HL-60 (cell line): ENCODE results near the gene CNTNAP2.

Experiments
- CTCF ChIP-seq: IDR thresholded peaks from one replicate; pipeline ENCODE4 v1.5.1; 2011; ENCODE audit warnings: low read length, control low read depth, inconsistent platforms; ENCODE audit not compliant: insufficient read depth
- GABPA ChIP-seq: IDR thresholded peaks from 2 replicates; pipeline ENCODE4 v1.6.1; 2012; ENCODE audit warnings: low read depth
- POLR2AphosphoS5 ChIP-seq: IDR thresholded peaks from 2 replicates; pipeline ENCODE4 v1.6.1; 2012; ENCODE audit warnings: low read depth
- TF ChIP-seq, protein P1 (sequence below): IDR thresholded peaks from 2 replicates; pipeline ENCODE4 v1.6.1; 2012; ENCODE audit warnings: low read depth; ENCODE audit not compliant: insufficient replicate concordance

DNA sequence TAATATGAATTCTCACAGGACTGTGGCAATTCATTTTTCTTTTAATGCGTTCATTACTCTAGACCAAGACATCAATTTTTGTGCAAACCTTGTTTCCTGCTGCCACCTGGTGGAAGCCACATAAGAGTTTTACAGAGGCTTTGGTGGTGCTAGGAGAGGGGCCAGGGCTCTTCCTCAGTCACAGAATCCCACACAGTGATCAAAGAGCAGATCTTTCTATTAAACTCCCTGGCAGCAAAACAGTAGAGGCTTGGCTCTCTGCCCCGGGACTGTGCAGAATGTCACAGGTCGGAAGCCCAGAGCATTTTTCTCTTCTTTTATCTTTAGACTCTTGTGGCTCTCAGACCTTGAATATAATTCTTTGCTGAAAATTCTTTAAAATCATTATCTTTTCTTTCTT lies 1967.5 kb downstream of the CNTNAP2 start:
- TF ChIP-seq, protein P1, sequence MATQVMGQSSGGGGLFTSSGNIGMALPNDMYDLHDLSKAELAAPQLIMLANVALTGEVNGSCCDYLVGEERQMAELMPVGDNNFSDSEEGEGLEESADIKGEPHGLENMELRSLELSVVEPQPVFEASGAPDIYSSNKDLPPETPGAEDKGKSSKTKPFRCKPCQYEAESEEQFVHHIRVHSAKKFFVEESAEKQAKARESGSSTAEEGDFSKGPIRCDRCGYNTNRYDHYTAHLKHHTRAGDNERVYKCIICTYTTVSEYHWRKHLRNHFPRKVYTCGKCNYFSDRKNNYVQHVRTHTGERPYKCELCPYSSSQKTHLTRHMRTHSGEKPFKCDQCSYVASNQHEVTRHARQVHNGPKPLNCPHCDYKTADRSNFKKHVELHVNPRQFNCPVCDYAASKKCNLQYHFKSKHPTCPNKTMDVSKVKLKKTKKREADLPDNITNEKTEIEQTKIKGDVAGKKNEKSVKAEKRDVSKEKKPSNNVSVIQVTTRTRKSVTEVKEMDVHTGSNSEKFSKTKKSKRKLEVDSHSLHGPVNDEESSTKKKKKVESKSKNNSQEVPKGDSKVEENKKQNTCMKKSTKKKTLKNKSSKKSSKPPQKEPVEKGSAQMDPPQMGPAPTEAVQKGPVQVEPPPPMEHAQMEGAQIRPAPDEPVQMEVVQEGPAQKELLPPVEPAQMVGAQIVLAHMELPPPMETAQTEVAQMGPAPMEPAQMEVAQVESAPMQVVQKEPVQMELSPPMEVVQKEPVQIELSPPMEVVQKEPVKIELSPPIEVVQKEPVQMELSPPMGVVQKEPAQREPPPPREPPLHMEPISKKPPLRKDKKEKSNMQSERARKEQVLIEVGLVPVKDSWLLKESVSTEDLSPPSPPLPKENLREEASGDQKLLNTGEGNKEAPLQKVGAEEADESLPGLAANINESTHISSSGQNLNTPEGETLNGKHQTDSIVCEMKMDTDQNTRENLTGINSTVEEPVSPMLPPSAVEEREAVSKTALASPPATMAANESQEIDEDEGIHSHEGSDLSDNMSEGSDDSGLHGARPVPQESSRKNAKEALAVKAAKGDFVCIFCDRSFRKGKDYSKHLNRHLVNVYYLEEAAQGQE = no peak
- TF ChIP-seq CTCF = peak; percentile 42
- no peak for TF ChIP-seq POLR2AphosphoS5
- no peak for TF ChIP-seq GABPA
